ENCODE results near the gene SPINK13.

DNA sequence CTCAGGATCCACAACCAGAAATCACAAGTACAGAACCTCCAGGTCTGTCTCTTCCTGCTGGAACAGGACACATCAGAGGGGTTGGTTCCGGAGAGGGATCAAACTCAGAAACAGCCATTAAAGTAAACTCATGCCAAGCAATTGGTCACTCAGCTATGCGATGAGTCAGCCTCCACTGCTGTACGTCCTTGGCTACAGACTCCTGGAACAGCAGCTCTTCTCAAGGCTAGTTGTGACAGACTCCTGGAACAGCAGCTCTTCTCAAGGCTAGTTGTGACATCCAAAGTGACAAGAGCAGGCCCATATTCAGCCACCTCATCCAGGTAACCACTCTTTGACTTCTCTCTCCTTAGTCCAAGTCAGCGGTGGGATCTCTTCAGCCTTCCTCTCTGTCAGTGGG, at the start of gene SPINK13:
- TF ChIP-seq CTCF (IDR thresholded peaks at IDR 0.05 in 4 of 5, conservative IDR thresholded peaks at IDR 0.05 in 1 of 5) (no peak), POLR2A (IDR thresholded peaks at IDR 0.05) (no peak)

Data from gastrocnemius medialis (tissue), 4 donors.